Measurements from ENCODE around the gene BRSK1.

- TF ChIP-seq, protein P1, sequence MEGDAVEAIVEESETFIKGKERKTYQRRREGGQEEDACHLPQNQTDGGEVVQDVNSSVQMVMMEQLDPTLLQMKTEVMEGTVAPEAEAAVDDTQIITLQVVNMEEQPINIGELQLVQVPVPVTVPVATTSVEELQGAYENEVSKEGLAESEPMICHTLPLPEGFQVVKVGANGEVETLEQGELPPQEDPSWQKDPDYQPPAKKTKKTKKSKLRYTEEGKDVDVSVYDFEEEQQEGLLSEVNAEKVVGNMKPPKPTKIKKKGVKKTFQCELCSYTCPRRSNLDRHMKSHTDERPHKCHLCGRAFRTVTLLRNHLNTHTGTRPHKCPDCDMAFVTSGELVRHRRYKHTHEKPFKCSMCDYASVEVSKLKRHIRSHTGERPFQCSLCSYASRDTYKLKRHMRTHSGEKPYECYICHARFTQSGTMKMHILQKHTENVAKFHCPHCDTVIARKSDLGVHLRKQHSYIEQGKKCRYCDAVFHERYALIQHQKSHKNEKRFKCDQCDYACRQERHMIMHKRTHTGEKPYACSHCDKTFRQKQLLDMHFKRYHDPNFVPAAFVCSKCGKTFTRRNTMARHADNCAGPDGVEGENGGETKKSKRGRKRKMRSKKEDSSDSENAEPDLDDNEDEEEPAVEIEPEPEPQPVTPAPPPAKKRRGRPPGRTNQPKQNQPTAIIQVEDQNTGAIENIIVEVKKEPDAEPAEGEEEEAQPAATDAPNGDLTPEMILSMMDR (conservative IDR thresholded peaks at IDR 0.05) = no peak
- TF ChIP-seq ZFX (IDR thresholded peaks at IDR 0.05) = no peak
Measured at GRCh38 chr19:55312621-55313512, 29.1 kb downstream of the BRSK1 start.

All from C4-2B (cell line).